ENCODE results near the gene CCDC15.

Gene CCDC15

GRCh38 chr11:125082040-125082439, 128.0 kb downstream of the CCDC15 start:
- TF ChIP-seq CTCF (IDR thresholded peaks at IDR 0.05; ENCODE audit: low read depth, low read length, missing control alignments): no peak
- H3K4me3 ChIP-seq (ENCODE audit: low read depth, low read length): no peak overlapping the region
- in situ Hi-C loops (cut with HindIII; ENCODE audit: low sequenced_read_pairs): no loop called here
- DNase-seq (ENCODE audit: low read depth): no peak

- in situ Hi-C loops (cut with HindIII; ENCODE audit: low sequenced_read_pairs): no loop called here
- no peak overlapping the region for H3K4me3 ChIP-seq (ENCODE audit: low read depth, low read length)
- DNase-seq (ENCODE audit: low read depth): peak; percentile 13
- no peak for TF ChIP-seq CTCF (IDR thresholded peaks at IDR 0.05; ENCODE audit: low read depth, low read length, missing control alignments)
These were observed 128.8 kb downstream of the CCDC15 start for GRCh38 chr11:125082611-125083311.

DNA sequence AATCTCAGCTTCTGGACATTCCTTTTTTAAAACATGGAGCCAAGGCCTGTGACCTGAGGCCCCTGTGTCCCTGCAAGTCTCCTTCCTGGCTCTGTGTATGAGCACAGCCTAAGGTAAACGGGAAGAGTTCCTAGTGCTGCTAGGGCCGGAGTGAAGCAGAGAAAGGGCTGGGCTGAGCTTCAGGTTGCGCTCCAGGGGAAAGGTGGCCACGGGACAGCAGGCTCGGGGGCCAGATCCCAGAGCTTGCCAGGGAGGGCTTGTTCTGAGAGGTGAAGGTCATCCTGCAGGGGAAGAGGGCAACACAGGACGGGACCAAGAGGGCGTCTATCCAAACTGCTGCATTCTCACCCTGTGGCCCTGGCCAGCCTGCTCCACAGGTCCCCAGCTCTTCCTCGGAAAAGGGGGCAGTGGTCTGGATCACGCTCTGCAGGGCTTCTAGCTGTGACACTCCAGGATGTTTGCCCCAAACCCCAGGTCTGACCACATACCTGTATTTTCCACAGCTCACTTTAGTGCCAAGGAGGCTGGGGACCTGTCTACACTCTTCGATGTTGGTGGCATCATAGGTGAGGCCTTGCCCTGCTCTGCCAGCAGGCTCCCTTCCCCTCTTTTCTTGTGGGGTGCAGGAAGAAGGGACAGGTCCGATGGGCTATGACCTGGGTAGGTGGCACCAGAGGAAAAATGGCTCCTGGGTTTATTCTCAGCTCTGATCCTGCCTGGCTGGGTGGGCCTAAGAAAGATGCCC, 129.5 kb downstream of the CCDC15 start:
- TF ChIP-seq CTCF (IDR thresholded peaks at IDR 0.05; ENCODE audit: low read depth, low read length, missing control alignments): no peak
- H3K4me3 ChIP-seq (ENCODE audit: low read depth, low read length): no peak overlapping the region
- in situ Hi-C loops (cut with HindIII; ENCODE audit: low sequenced_read_pairs): no loop called here
- DNase-seq (ENCODE audit: low read depth): no peak

GRCh38 chr11:125084057-125084416, 130.0 kb downstream of the CCDC15 start:
- H3K4me3 ChIP-seq (ENCODE audit: low read depth, low read length): no peak overlapping the region
- in situ Hi-C loops (cut with HindIII; ENCODE audit: low sequenced_read_pairs): no loop called here
- TF ChIP-seq CTCF (IDR thresholded peaks at IDR 0.05; ENCODE audit: low read depth, low read length, missing control alignments): no peak
- no peak for DNase-seq (ENCODE audit: low read depth)

DNA sequence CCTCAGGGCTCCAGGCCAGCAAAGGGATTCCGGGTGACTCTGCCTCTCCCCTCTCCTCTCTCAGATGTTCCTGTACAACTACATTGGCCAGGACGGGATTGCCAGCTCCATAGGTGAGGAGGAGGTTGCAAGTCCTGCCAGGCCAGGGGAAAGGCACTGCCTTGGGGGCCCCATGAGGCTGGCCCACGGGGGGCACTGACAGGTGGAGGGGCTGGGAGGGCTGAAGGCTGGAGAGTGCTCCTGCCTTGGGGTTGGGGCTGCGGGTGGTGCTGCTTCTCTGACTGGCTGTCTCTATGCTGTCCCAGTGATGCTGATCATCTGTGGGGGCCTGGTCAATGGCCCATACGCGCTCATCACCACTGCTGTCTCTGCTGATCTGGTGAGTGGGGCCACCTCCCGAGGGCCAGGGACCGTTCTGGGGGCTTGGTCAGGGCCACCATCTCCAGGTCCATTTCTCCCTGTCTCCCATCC, 130.8 kb downstream of the CCDC15 start:
- in situ Hi-C loops (cut with HindIII; ENCODE audit: low sequenced_read_pairs): no loop called here
- H3K4me3 ChIP-seq (ENCODE audit: low read depth, low read length): no peak overlapping the region
- no peak for DNase-seq (ENCODE audit: low read depth)
- no peak for TF ChIP-seq CTCF (IDR thresholded peaks at IDR 0.05; ENCODE audit: low read depth, low read length, missing control alignments)

- H3K4me3 ChIP-seq (ENCODE audit: low read depth, low read length): no peak overlapping the region
- no peak for TF ChIP-seq CTCF (IDR thresholded peaks at IDR 0.05; ENCODE audit: low read depth, low read length, missing control alignments)
- in situ Hi-C loops (cut with HindIII; ENCODE audit: low sequenced_read_pairs): no loop called here
- no peak for DNase-seq (ENCODE audit: low read depth)
These were observed 131.5 kb downstream of the CCDC15 start for GRCh38 chr11:125085301-125086081.
